GM18907 (cell line): ENCODE data around the gene SYNJ2.

ENCODE experiments used
- ATAC-seq: cut with Tn5 transposase; IDR thresholded peaks from one replicate; pipeline ENCODE4 v1.9.1; 2021; ENCODE audit warnings: mild to moderate bottlenecking, moderate library complexity; ENCODE audit not compliant: unreplicated experiment

SYNJ2 gene

GRCh38 chr6:158071121-158072082 lies 89.7 kb downstream of the SYNJ2 start:
- no peak for ATAC-seq

- ATAC-seq = peak; percentile 67
Observed at GRCh38 chr6:158072083-158072721, 90.5 kb downstream of the SYNJ2 start.

GRCh38 chr6:158073776-158074175 lies 92.1 kb downstream of the SYNJ2 start:
- ATAC-seq = no peak

- ATAC-seq = no peak
Observed at GRCh38 chr6:158076548-158076947, 94.9 kb downstream of the SYNJ2 start.

GRCh38 chr6:158077676-158078075 lies 96.0 kb downstream of the SYNJ2 start:
- no peak for ATAC-seq

- ATAC-seq = no peak
Observed at GRCh38 chr6:158078320-158078719, 96.7 kb downstream of the SYNJ2 start.

GRCh38 chr6:158080849-158081656 lies 99.4 kb downstream of the SYNJ2 start:
- no peak for ATAC-seq

- no peak for ATAC-seq
Observed at GRCh38 chr6:158081657-158081935, 99.9 kb downstream of the SYNJ2 start.

- no peak for ATAC-seq
Observed at GRCh38 chr6:158083455-158084325, 102.0 kb downstream of the SYNJ2 start.

- no peak for ATAC-seq
Observed at GRCh38 chr6:158085261-158086053, 103.8 kb downstream of the SYNJ2 start.

GRCh38 chr6:158086054-158086503 lies 104.4 kb downstream of the SYNJ2 start:
- peak; percentile 6 for ATAC-seq

- peak; percentile 84 for ATAC-seq
Observed at GRCh38 chr6:158086504-158087223, 105.0 kb downstream of the SYNJ2 start.

GRCh38 chr6:158087224-158087867 lies 105.7 kb downstream of the SYNJ2 start:
- no peak for ATAC-seq

- no peak for ATAC-seq
Observed at GRCh38 chr6:158092806-158093205, 111.1 kb downstream of the SYNJ2 start.

GRCh38 chr6:158095031-158095430 lies 113.4 kb downstream of the SYNJ2 start:
- ATAC-seq = no peak

GRCh38 chr6:158095671-158096070 lies 114.0 kb downstream of the SYNJ2 start:
- ATAC-seq = no peak

- ATAC-seq = no peak
Observed at GRCh38 chr6:158103228-158103627, 121.6 kb downstream of the SYNJ2 start.

- no peak for ATAC-seq
Observed at GRCh38 chr6:158104696-158105095, 123.0 kb downstream of the SYNJ2 start.
